GM12878 (cell line): ENCODE results near the gene RPL13A. TPM values are rescaled to one million over a fixed set of nuclear protein-coding genes. Genes with fewer than 3 reads are reported as not detected.

Source experiments
- ATAC-seq: fragments of 200-7000 bp; cut with Tn5 transposase; 3 replicates; pipeline ENCODE4 v1.9.1; 2020; ENCODE audit warnings: mild to moderate bottlenecking, moderate library complexity
- BruUV-seq: library from RNA; stranded (reverse); fragments of 400-500 nt; replicated peaks from 2 replicates; lab custom pipeline; 2021; lab: Mats Ljungman, UMichigan
- CTCF ChIA-PET: fragments of 300-600 bp; sonication (Branson Sonifier 250); formaldehyde crosslinking; extraction: SDS; loops from one replicate; lab custom pipeline; 2021; ENCODE audit warnings: inconsistent platforms; lab: Yijun Ruan, JAX
- POLR2A ChIA-PET: fragments of 350-600 bp; formaldehyde crosslinking; extraction: SDS; loops from one replicate; lab custom pipeline; 2021; ENCODE audit warnings: inconsistent platforms; lab: Charles Lee
- RAD21 ChIA-PET: fragments of 300-600 bp; sonication (Branson Sonifier 250); formaldehyde crosslinking; loops from one replicate; lab custom pipeline; 2023; ENCODE audit warnings: antibody characterized with exemption; ENCODE audit not compliant: unreplicated experiment; lab: Charles Lee
- SMC1A ChIA-PET: fragments of 300-600 bp; sonication (Branson Sonifier 250); formaldehyde crosslinking; loops from one replicate; lab custom pipeline; 2023; ENCODE audit not compliant: unreplicated experiment, uncharacterized antibody; lab: Charles Lee
- DNase-seq: peaks from one replicate; pipeline ENCODE4 v3.0.0-alpha.2; 2011; ENCODE audit warnings: low read depth, low spot score
- FAIRE-seq: peaks from 3 replicates; lab custom pipeline; 2011; peaks lifted over from hg19 to GRCh38; lab: Jason Lieb, UNC
- H2AFZ ChIP-seq: 2 replicates; pipeline ENCODE4 v1.6.0; 2011; ENCODE audit warnings: low read depth, low read length, control low read depth; ENCODE audit not compliant: control insufficient read depth
- H3K27ac ChIP-seq: 2 replicates; pipeline ENCODE4 v1.5.1; 2011; ENCODE audit warnings: control low read depth; ENCODE audit not compliant: control insufficient read depth, insufficient read depth
- H3K27me3 ChIP-seq, 2 experiments: replicated peaks in 1 of 2; 2 replicates each; pipeline versions ENCODE4 v1.6.0 to v1.6.1; 2011; ENCODE audit warnings: low read length in 1 of 2; ENCODE audit not compliant: control insufficient read depth in 2 of 2, insufficient read depth in 2 of 2
- H3K36me3 ChIP-seq, 2 experiments: 2 replicates each; pipeline ENCODE4 v1.5.1; 2011; ENCODE audit warnings: low read length in 1 of 2; ENCODE audit not compliant: control insufficient read depth in 2 of 2, insufficient read depth in 2 of 2
- H3K4me1 ChIP-seq: 2 replicates; pipeline ENCODE4 v1.6.1; 2011; ENCODE audit warnings: mild to moderate bottlenecking, low read length, moderate library complexity, mixed read lengths; ENCODE audit not compliant: control insufficient read depth, insufficient read depth
- H3K4me2 ChIP-seq: 2 replicates; pipeline ENCODE4 v1.6.0; 2011; ENCODE audit warnings: control low read depth; ENCODE audit not compliant: control insufficient read depth, insufficient read depth
- H3K4me3 ChIP-seq: fragments of 200-600 bp; sonication (generic); 2 replicates; pipeline ENCODE4 v1.5.1; 2016
- H3K79me2 ChIP-seq: 2 replicates; pipeline ENCODE4 v1.6.0; 2011; ENCODE audit warnings: low read length; ENCODE audit not compliant: control insufficient read depth, insufficient read depth
- H3K9ac ChIP-seq: 2 replicates; pipeline ENCODE4 v1.8.0; 2011; ENCODE audit warnings: low read length, control low read depth, mixed read lengths; ENCODE audit not compliant: control insufficient read depth, insufficient read depth
- H3K9me3 ChIP-seq: replicated peaks from 3 replicates; pipeline ENCODE4 v1.5.1; 2011; ENCODE audit warnings: mild to moderate bottlenecking, low read length; ENCODE audit not compliant: control insufficient read depth, insufficient read depth
- H4K20me1 ChIP-seq: 2 replicates; pipeline ENCODE4 v1.6.0; 2011; ENCODE audit not compliant: control insufficient read depth, insufficient read depth
- ASH2L ChIP-seq: fragments of 300-600, 200-600 bp; sonication (generic); IDR thresholded peaks from 2 replicates; pipeline ENCODE4 v1.6.1; 2017; ENCODE audit warnings: low read depth, mild to moderate bottlenecking, borderline replicate concordance
- CHD4 ChIP-seq: fragments of 200-600 bp; sonication (generic); IDR thresholded peaks from 2 replicates; pipeline ENCODE4 v1.6.1; 2016; ENCODE audit warnings: mild to moderate bottlenecking
- CREB1 ChIP-seq: IDR thresholded peaks from 2 replicates; pipeline ENCODE4 v1.6.1; 2012; ENCODE audit warnings: low read depth, mild to moderate bottlenecking, inconsistent platforms
- EGR1 ChIP-seq, 2 experiments: IDR thresholded peaks; 1 replicate in 1 of 2; 2 replicates in 1 of 2; pipeline ENCODE4 v1.6.1; 2011 to 2012; ENCODE audit warnings: low read depth in 2 of 2, low read length in 2 of 2, borderline replicate concordance in 1 of 2, mild to moderate bottlenecking in 1 of 2, moderate library complexity in 1 of 2
- GATAD2B ChIP-seq: fragments of 450-650 bp; conservative IDR thresholded peaks from 2 replicates; pipeline ENCODE4 v1.6.1; 2017; ENCODE audit warnings: low read depth, mild to moderate bottlenecking, moderate library complexity
- IKZF2 ChIP-seq, 2 experiments: fragments of 450-650 bp; IDR thresholded peaks; 2 replicates each; pipeline ENCODE4 v1.6.1; 2017; ENCODE audit warnings: mild to moderate bottlenecking in 2 of 2, moderate library complexity in 2 of 2
- LARP7 ChIP-seq: fragments of 450-650 bp; IDR thresholded peaks from 2 replicates; pipeline ENCODE4 v1.6.1; 2017; ENCODE audit warnings: mild to moderate bottlenecking
- MLLT1 ChIP-seq: fragments of 450-650 bp; IDR thresholded peaks from 2 replicates; pipeline ENCODE4 v1.6.1; 2016; ENCODE audit warnings: mild to moderate bottlenecking
- MXI1 ChIP-seq: fragments of 150-350 bp; IDR thresholded peaks from 2 replicates; pipeline ENCODE4 v1.6.1; 2011; ENCODE audit warnings: low read depth, mild to moderate bottlenecking, inconsistent platforms, low read length, improper control_type of control experiment
- MYB ChIP-seq: fragments of 150-350 bp; IDR thresholded peaks from 2 replicates; pipeline ENCODE4 v1.6.1; 2014; ENCODE audit warnings: mild to moderate bottlenecking, low read depth, low read length, borderline replicate concordance
- MYC ChIP-seq: IDR thresholded peaks from 2 replicates; pipeline ENCODE4 v1.6.1; 2011; ENCODE audit warnings: mild to moderate bottlenecking, low read length, moderate library complexity, inconsistent platforms; ENCODE audit not compliant: insufficient read depth, insufficient replicate concordance, insufficient read length, severe bottlenecking
- NFYB ChIP-seq: IDR thresholded peaks from 2 replicates; pipeline ENCODE4 v1.6.1; 2011; ENCODE audit warnings: low read depth, mild to moderate bottlenecking, low read length, improper control_type of control experiment, moderate library complexity; ENCODE audit not compliant: insufficient read depth
- ZNF384 ChIP-seq: IDR thresholded peaks from 2 replicates; pipeline ENCODE4 v1.6.1; 2012; ENCODE audit warnings: low read depth, mild to moderate bottlenecking, low read length, improper control_type of control experiment, borderline replicate concordance
- WGBS: methylation state at CpG from one replicate; pipeline ENCODE4 v1.1.6; 2016; ENCODE audit warnings: low lambda C conversion rate; ENCODE audit not compliant: insufficient replicate concordance, insufficient coverage; ENCODE audit errors: missing lambda C conversion rate; 5-methylcytosine and 5-hydroxymethylcytosine counted together
- in situ Hi-C: fragments of 300-500 bp; cut with MboI; formaldehyde crosslinking; loops from 9 replicates; pipeline ENCODE4 v1.14.3; 2018; ENCODE audit warnings: mixed read lengths
- intact Hi-C: fragments of 100-400 bp; cut with micrococcal nuclease; formaldehyde crosslinking; loops from one replicate; pipeline ENCODE4 v1.14.2; 2022; ENCODE audit not compliant: unreplicated experiment
- polyA plus RNA-seq, 11 experiments: library from polyadenylated mRNA; depleted of rRNA in 4 of 11; unstranded in 6 of 11; stranded (reverse) in 5 of 11; fragments of >200 nt; fragmentation: Nextera tagmentation in 4 of 11; fragmentation: Illumina TruSeq in 1 of 11; extraction: Ambion mirVana in 4 of 11; extraction: Trizol in 1 of 11; gene quantifications; 1 replicate in 1 of 11; 2 replicates in 10 of 11; pipeline versions ENCODE4 v1.2.1 to v1.2.3, GENCODE V29; 2011 to 2016; ENCODE audit warnings: inconsistent platforms in 2 of 11, missing spikeins in 2 of 11, low read depth in 1 of 11
- total RNA-seq, 4 experiments: library from RNA; depleted of rRNA in 3 of 4; stranded (reverse); fragments of >200 nt in 3 of 4; fragmentation: Illumina TruSeq in 1 of 4; extraction: Trizol in 1 of 4; gene quantifications; 2 replicates each; pipeline versions ENCODE4 v1.2.1 to v1.2.3, GENCODE V29; 2013 to 2021
- TF ChIP-seq, protein P1 (sequence below): fragments of 450-650 bp; IDR thresholded peaks from 2 replicates; pipeline ENCODE4 v1.6.1; 2017; ENCODE audit warnings: mild to moderate bottlenecking, low read depth, inconsistent platforms; ENCODE audit not compliant: poor library complexity, severe bottlenecking
- TF ChIP-seq, protein P2 (sequence below): fragments of 450-650 bp; IDR thresholded peaks from 2 replicates; pipeline ENCODE4 v1.6.1; 2018; ENCODE audit warnings: borderline replicate concordance, mild to moderate bottlenecking; ENCODE audit not compliant: partially characterized antibody

The RPL13A gene
- total and polyA plus RNA-seq, 10 of the 15 experiments (the other 5 are each of a cell fraction or from before 2014, with no cell fraction given) = 1,426 to 8,961 (median 4,266) TPM

DNA sequence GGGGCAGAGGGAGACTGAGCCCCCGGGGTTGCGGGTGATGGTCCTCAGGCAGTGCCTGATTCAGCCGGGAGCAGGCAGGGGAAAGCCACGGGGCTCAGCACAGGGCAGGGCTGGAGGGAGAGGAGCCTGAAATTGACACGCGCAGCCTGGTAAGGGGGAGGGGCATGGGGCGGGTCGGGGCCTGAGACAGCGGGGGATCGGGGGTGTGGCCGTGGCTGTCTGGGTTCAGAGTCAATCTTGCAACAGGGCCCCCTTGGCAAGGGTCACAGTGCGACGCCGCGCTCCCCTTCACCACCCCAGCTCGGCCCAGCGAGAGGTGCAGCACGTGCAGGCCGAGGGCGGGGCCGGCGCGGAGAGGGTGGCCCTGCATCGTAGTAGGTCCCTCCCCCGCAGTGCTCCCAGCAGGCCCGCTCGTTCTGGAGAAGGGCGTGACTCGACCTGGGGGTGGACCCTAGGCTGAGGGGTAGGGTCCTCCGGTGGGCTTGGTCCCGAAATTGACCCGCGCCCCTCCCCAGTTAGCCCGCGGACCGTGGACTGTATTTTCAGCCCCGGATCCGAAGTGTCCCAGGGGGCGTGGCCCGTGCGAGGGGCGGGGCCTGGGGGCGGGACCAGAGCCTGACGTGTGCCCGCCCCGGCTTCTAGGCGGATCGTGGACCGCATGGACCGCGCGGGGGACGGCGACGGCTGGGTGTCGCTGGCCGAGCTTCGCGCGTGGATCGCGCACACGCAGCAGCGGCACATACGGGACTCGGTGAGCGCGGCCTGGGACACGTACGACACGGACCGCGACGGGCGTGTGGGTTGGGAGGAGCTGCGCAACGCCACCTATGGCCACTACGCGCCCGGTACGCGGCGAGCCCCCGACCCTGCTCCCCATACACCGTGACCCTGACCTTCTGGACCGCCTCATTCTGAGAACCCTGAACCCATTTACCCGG, 46.4 kb downstream of the RPL13A start:
- Histone ChIP-seq H3K9me3 (no peaks in the 10 kb centered on the region), H3K4me1 (peaks cover 10% of the 10 kb centered on the region), H3K27ac (no peak overlapping the region), H3K4me3 (peak overlapping the region; percentile 68), H3K4me2 (peak overlapping the region; percentile 98), H3K79me2 (no peaks in the 10 kb centered on the region), H3K36me3 (no peaks in the 10 kb centered on the region), H3K9ac (0 out of 2 replicates have a peak overlapping the region, but pooled peaks have one; percentile 27), H4K20me1 (no peaks in the 10 kb centered on the region), H2AFZ (peak overlapping the region; percentile 95), H3K27me3 (peaks cover 2 to 4% of the 10 kb centered on the region in 2 experiments; a peak in 3 of 4 replicates)
- intact Hi-C loops = no loop called here
- POLR2A ChIA-PET = interaction anchor here (0.5 to 0.6 kb wide), 2 partner anchors 39 to 145 kb away, joined by 5 read pairs; no protein-coding TSS in a partner anchor
- peak; percentile 19 for DNase-seq
- in situ Hi-C loops = no loop called here
- CTCF ChIA-PET = interaction anchor here (1.0 to 3.5 kb wide), 11 partner anchors 13 to 116 kb away, joined by 3 to 20 read pairs (median 5); partner anchors contain the start of gene FLT3LG
- SMC1A ChIA-PET = interaction anchor here (1.5 to 3.1 kb wide), 2 partner anchors 13 to 26 kb away, joined by 4 to 12 read pairs; no protein-coding TSS in a partner anchor
- WGBS = 4% methylated on average over 52 of the region's 87 CpGs
- BruUV-seq = no TSS peak
- RAD21 ChIA-PET = interaction anchor here (1.0 to 1.9 kb wide), 2 partner anchors 13 to 106 kb away, joined by 3 to 10 read pairs; partner anchors contain the start of gene RRAS
- FAIRE-seq = peak; percentile 18
- peak; percentile 95 for ATAC-seq
- TF ChIP-seq CHD4 (no peak), LARP7 (peak; percentile 50; the same call in 1 of the 2 replicates), ASH2L (no peak), CREB1 (peak; percentile 35; the same call in 1 of the 2 replicates), ZNF384 (no peak), MXI1 (peak; percentile 33; the same call in 1 of the 2 replicates), EGR1 (IDR thresholded peaks at IDR 0.05; ENCODE audit: borderline replicate concordance in 1 of 2, low read depth in 2 of 2, low read length in 2 of 2) (peak in 1 of 2 experiments; percentile 72; a peak in 2 of 3 replicates), NFYB (no peak), MYB (no peak), GATAD2B (peak; percentile 77; the same call in 1 of the 2 replicates), MYC (peak; percentile 36), IKZF2 (IDR thresholded peaks at IDR 0.05) (no peak), MLLT1 (no peak)
- TF ChIP-seq, protein P1, sequence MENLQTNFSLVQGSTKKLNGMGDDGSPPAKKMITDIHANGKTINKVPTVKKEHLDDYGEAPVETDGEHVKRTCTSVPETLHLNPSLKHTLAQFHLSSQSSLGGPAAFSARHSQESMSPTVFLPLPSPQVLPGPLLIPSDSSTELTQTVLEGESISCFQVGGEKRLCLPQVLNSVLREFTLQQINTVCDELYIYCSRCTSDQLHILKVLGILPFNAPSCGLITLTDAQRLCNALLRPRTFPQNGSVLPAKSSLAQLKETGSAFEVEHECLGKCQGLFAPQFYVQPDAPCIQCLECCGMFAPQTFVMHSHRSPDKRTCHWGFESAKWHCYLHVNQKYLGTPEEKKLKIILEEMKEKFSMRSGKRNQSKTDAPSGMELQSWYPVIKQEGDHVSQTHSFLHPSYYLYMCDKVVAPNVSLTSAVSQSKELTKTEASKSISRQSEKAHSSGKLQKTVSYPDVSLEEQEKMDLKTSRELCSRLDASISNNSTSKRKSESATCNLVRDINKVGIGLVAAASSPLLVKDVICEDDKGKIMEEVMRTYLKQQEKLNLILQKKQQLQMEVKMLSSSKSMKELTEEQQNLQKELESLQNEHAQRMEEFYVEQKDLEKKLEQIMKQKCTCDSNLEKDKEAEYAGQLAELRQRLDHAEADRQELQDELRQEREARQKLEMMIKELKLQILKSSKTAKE = no peak
- TF ChIP-seq, protein P2, sequence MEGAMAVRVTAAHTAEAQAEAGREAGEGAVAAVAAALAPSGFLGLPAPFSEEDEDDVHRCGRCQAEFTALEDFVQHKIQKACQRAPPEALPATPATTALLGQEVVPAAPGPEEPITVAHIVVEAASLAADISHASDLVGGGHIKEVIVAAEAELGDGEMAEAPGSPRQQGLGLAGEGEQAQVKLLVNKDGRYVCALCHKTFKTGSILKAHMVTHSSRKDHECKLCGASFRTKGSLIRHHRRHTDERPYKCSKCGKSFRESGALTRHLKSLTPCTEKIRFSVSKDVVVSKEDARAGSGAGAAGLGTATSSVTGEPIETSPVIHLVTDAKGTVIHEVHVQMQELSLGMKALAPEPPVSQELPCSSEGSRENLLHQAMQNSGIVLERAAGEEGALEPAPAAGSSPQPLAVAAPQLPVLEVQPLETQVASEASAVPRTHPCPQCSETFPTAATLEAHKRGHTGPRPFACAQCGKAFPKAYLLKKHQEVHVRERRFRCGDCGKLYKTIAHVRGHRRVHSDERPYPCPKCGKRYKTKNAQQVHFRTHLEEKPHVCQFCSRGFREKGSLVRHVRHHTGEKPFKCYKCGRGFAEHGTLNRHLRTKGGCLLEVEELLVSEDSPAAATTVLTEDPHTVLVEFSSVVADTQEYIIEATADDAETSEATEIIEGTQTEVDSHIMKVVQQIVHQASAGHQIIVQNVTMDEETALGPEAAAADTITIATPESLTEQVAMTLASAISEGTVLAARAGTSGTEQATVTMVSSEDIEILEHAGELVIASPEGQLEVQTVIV = no peak
